GM12891 (cell line): ENCODE results near the gene RHOBTB1.
"Not testable (repeated sequence)": the region's sequence is repeated elsewhere in the genome, so short reads cannot be mapped to it uniquely, and the experiment has no call there.

Experiments
- DNase-seq: peaks from one replicate; pipeline ENCODE4 v3.0.0; 2011; ENCODE audit warnings: low spot score; ENCODE audit not compliant: insufficient read length
- FAIRE-seq: peaks from 2 replicates; lab custom pipeline; 2011; peaks lifted over from hg19 to GRCh38; lab: Jason Lieb, UNC
- PAX5 ChIP-seq: IDR thresholded peaks from 2 replicates; pipeline ENCODE4 v1.6.1; 2011; ENCODE audit warnings: low read length, moderate library complexity, mild to moderate bottlenecking; ENCODE audit not compliant: insufficient read depth, severe bottlenecking
- POLR2A ChIP-seq: IDR thresholded peaks from 2 replicates; pipeline ENCODE4 v1.6.1; 2011; ENCODE audit warnings: low read depth, low read length, control low read depth
- POLR2AphosphoS5 ChIP-seq: IDR thresholded peaks from 2 replicates; pipeline ENCODE4 v1.6.1; 2011; ENCODE audit warnings: low read depth, low read length, control low read depth
- POU2F2 ChIP-seq: IDR thresholded peaks from 2 replicates; pipeline ENCODE4 v1.6.1; 2011; ENCODE audit warnings: low read depth, mild to moderate bottlenecking, control low read depth, low read length, moderate library complexity
- SPI1 ChIP-seq: IDR thresholded peaks from 2 replicates; pipeline ENCODE4 v1.6.1; 2011; ENCODE audit warnings: low read depth, low read length, control low read depth
- TAF1 ChIP-seq: IDR thresholded peaks from 2 replicates; pipeline ENCODE4 v1.6.1; 2011; ENCODE audit warnings: low read depth, low read length, control low read depth

The RHOBTB1 gene

GRCh38 chr10:60853107-60853506 is 90.9 kb downstream of the RHOBTB1 start:
- FAIRE-seq: no peak

GRCh38 chr10:60849740-60850139 is 94.2 kb downstream of the RHOBTB1 start:
- FAIRE-seq (no peak), DNase-seq (no peak)
- TF ChIP-seq SPI1 (no peak), POU2F2 (no peak), PAX5 (no peak), POLR2A (no peak), TAF1 (no peak), POLR2AphosphoS5 (no peak)

More at GRCh38 chr10:60853107-60853506, 90.9 kb downstream of the RHOBTB1 start:
- DNase-seq: no peak
- TF ChIP-seq POLR2A (no peak), POLR2AphosphoS5 (no peak), TAF1 (no peak), SPI1 (no peak)

GRCh38 chr10:60849217-60849616 is 94.8 kb downstream of the RHOBTB1 start:
- TF ChIP-seq POU2F2: no peak
- TF ChIP-seq PAX5: no peak
- TF ChIP-seq POLR2AphosphoS5: no peak
- TF ChIP-seq TAF1: no peak
- DNase-seq: no peak
- FAIRE-seq: no peak

GRCh38 chr10:60848680-60849079 is 95.3 kb downstream of the RHOBTB1 start:
- no peak for FAIRE-seq
- no peak for DNase-seq
- no peak for TF ChIP-seq POLR2A
- TF ChIP-seq SPI1: no peak
- no peak for TF ChIP-seq POLR2AphosphoS5
- TF ChIP-seq PAX5: no peak
- no peak for TF ChIP-seq POU2F2
- TF ChIP-seq TAF1: no peak

GRCh38 chr10:60848126-60848525 is 95.9 kb downstream of the RHOBTB1 start:
- TF ChIP-seq POLR2AphosphoS5: no peak
- TF ChIP-seq PAX5: no peak
- no peak for TF ChIP-seq SPI1
- TF ChIP-seq POU2F2: no peak
- no peak for TF ChIP-seq POLR2A
- no peak for DNase-seq
- FAIRE-seq: no peak

- FAIRE-seq: no peak
- no peak for TF ChIP-seq PAX5
- no peak for TF ChIP-seq POLR2A
- no peak for TF ChIP-seq SPI1
- no peak for TF ChIP-seq POU2F2
- DNase-seq: no peak
Measured at GRCh38 chr10:60846173-60846572, 97.8 kb downstream of the RHOBTB1 start.

GRCh38 chr10:60845038-60845437 is 98.9 kb downstream of the RHOBTB1 start:
- no peak for TF ChIP-seq SPI1
- no peak for TF ChIP-seq POLR2AphosphoS5
- no peak for TF ChIP-seq TAF1
- TF ChIP-seq POU2F2: no peak
- no peak for TF ChIP-seq PAX5
- TF ChIP-seq POLR2A: no peak
- DNase-seq (no peak), FAIRE-seq (no peak)

- DNase-seq (no peak), FAIRE-seq (no peak)
- TF ChIP-seq TAF1 (no peak), POU2F2 (no peak), PAX5 (no peak), POLR2AphosphoS5 (no peak), SPI1 (no peak), POLR2A (no peak)
Measured at GRCh38 chr10:60842694-60843093, 101.3 kb downstream of the RHOBTB1 start.

- DNase-seq, FAIRE-seq: not testable (repeated sequence)
Measured at GRCh38 chr10:60841227-60841626, 102.8 kb downstream of the RHOBTB1 start.

GRCh38 chr10:60835049-60835448 is 108.9 kb downstream of the RHOBTB1 start:
- DNase-seq: no peak
- FAIRE-seq: no peak
- TF ChIP-seq POU2F2 (no peak), PAX5 (no peak), SPI1 (no peak), TAF1 (no peak), POLR2A (no peak)

GRCh38 chr10:60834401-60834800 is 109.6 kb downstream of the RHOBTB1 start:
- no peak for TF ChIP-seq SPI1
- no peak for TF ChIP-seq POLR2A
- TF ChIP-seq TAF1: no peak
- TF ChIP-seq POU2F2: no peak
- no peak for TF ChIP-seq POLR2AphosphoS5
- TF ChIP-seq PAX5: no peak
- FAIRE-seq (no peak), DNase-seq (no peak)

GRCh38 chr10:60832136-60832535 is 111.8 kb downstream of the RHOBTB1 start:
- not testable (repeated sequence) for FAIRE-seq, DNase-seq
